Measurements from ENCODE around the gene SREK1IP1.

SREK1IP1 gene

DNA sequence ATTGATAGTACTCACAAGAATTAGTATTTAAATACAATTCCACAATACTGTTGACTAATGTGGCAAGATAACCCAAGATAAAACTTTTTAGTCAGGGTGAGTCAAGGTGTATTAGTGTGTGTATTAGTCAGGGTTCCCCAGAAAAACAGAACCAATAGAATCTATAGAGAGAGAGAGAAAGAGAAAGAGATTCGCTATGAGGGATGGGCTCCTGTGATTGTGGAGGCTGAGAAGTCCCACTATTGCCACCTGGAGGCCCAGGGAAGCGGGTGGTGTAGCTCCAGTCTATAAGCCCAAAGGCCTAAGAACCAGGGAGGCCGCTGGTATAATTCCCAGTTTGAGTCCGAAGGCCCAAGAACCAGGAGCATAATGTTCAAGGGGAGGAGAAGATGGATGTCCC lies 88.2 kb downstream of the SREK1IP1 start:
- no peak for DNase-seq

- DNase-seq = no peak
Measured at GRCh38 chr5:64678374-64678773, 90.1 kb downstream of the SREK1IP1 start.

DNA sequence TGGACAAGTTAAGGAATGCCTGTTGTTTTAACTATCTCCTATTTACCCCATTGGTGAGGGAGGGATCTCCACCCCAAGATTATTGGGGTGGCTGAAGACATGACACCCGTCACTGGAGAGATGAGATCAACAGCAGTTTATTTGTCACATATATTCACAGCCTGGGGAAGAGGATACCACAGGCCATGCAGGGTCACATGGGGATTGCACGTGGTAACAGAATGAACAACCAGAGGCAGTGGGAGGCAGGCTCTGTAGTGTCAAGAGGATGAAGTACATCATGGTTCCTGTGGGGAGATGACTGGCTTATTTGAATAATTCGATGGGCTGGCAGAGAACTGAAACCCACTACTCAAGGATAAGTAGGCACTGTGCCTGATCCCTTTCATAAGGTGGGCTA lies 96.8 kb downstream of the SREK1IP1 start:
- no peak for DNase-seq

DNA sequence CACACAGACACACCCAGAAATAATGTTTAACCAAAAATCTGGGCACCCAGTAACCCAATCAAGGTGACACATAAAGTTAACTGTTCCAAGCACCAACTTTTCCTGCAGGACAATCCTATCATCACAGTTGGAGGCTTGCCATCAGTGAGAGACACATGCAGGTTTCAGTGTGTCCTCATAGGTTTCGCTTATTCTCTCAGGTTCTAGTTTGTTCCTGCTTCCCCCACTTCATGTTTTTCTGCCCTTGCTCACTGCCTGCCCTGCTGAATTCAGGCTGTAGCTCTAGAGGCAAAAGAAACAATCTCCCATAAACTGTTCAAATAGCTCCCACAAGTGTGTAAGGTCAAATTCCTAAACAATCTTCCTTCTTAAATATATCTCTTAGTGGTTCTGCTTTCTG lies 98.2 kb downstream of the SREK1IP1 start:
- DNase-seq = no peak
